ENCODE results near the gene ZNF710. TPM values are rescaled to one million over a fixed set of nuclear protein-coding genes. Genes with fewer than 3 reads are reported as not detected.

ZNF710 gene
- total RNA-seq, 1 donor: 29.1 TPM

DNA sequence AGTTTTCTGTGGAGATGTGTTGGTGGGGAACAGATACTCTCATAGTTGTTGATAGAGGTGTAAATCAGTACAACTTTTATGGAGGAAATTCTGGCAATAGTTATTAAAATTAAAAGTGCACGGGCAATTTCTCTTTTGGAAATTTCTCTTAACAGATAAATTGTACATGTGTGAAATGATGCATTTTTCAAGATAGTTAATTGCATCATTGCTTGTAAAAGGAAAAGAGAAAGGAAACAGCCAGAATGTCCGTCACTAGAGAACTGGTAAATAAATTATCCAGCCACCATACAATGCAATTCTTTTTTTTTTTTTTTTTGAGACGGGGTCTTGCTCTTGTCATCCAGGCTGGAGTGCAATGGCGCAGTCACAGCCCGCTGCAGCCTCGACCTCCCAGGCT is 14.2 kb downstream of the ZNF710 start:
- DNase-seq (ENCODE audit: low read depth in 2 of 3, low spot score in 2 of 3): no peak

DNA sequence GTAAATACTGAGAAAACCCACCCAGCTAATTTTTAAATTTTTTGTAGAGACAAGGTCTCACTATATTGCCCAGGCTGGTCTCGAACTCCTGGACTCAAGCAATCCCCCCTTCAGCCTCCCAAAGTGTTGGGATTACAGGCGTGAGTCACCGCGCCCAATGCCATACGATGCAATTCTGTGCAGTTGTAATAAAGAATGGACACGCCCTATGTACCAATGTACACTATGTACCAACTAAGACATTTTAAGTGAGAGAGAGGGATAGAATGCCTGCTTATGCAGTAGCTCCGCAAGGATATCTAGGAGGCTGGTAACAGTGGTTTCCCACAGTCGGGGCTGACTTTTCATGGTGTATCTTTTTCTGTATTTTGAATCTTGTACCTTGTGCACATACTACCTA is 14.6 kb downstream of the ZNF710 start:
- DNase-seq (ENCODE audit: low read depth in 2 of 3, low spot score in 2 of 3): no peak

DNA sequence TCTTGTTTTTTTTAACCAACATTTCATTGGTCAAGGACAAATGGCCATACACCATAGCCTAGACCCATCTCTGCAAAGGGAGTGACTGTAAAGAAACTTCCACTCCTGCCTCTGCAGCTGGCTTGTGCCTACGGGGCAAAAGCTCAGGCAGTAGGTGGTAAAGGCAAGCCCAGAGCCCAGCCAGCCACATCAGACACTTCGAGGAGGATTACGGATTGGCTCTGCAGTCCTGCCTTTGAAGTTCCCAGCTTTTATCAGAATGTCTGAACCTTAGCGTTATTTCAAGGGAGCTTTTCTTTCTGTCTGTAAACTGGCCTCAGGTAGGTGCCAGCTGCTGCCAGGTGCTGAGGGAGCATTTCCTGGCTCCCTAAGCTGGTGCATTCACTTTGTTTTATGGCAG is 15.6 kb downstream of the ZNF710 start:
- DNase-seq (ENCODE audit: low read depth in 2 of 3, low spot score in 2 of 3): no peak

DNA sequence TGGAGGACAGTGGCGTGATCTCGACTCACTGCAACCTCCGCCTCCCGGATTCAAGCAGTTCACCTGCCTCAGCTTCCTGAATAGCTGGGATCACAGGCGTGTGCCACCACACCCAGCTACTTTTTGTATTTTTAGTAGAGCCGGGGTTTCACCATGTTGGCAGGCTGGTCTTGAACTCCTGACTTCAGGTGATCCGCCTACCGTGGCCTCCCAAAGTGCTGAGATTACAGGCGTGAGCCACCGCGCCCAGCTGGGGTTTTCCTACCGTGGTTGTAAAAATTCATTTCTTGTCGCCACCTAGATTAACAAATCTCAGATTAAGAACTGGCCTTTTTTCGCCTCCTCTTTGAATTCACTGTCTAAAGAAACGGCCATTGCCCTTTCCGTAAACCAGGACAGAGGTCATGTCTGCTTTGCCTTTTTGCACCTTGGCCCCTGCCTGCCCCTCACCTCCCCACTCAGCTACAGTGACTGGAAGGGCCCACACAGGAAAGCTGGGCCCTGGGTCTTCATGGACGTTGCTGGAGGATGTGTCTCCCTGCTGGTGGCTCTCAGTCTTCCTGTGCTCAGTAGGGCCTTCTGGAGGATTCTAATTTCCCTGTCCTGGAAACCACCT is 17.2 kb downstream of the ZNF710 start:
- DNase-seq (ENCODE audit: low read depth in 2 of 3, low spot score in 2 of 3): no peak

GRCh38 chr15:90019611-90020010 is 18.5 kb downstream of the ZNF710 start:
- DNase-seq (ENCODE audit: low read depth in 2 of 3, low spot score in 2 of 3): no peak

DNA sequence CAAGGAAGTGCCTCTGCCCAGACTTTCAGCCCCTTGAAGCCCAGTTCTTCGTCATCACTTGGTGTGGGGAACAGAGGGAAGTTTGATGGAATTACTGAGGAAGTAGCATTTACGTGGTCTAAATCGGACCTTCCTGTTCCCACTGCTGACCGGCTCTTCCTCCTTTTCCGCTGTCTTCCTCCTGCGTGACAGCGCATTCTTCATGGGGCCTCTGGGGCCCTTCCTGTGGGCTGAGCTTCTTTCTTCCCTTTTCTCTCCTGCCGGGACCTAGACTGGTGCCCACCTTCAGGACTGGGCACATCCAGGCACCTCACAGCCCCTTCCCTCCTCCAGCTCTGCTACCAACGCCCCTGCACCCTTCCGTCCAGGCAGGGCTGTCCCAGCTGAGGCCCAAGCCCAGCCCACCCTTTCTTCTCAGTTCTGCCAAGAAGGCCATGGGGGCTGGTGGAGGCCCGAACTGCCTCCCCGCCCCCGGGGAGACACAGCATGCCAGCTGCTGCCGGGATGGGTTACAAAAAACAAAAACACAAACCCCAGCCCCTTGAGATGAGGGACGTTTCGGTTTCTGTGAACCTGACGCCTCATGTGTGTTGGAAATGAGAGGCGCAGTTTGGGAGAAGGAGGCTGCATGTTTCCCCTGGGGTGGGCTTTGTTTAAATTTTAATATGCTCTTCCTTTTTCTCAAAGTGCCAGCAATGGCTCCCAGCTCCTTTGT is 19.1 kb downstream of the ZNF710 start:
- DNase-seq (ENCODE audit: low read depth in 2 of 3, low spot score in 2 of 3): no peak

DNA sequence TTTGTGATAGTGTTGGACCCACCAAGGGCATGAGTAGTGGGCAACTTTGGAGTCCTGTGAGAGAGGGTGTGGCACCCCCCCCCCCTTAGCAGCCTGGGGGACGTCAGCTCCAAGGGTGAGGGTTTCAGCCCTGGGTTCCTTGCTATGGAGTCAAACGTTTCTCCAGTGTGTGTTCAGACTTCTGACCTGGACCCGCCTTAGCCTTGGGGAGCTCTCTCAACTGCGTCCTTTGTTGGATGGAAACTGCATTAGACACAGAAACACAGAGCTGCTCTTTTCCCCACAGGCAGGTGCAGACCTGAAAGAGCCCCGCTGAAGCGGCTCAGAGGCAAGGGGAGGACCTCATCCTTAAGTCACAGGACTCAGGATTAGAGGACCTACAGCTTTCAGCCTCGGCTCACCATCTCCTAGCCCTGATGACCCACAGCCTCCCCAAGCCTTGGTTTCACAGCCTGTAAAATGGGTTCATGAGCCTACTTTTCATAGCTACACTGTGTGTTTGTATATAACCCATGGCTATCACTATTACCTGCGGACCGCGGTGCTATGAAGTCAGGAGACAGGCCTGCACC is 19.9 kb downstream of the ZNF710 start:
- no peak for DNase-seq (ENCODE audit: low read depth in 2 of 3, low spot score in 2 of 3)

DNA sequence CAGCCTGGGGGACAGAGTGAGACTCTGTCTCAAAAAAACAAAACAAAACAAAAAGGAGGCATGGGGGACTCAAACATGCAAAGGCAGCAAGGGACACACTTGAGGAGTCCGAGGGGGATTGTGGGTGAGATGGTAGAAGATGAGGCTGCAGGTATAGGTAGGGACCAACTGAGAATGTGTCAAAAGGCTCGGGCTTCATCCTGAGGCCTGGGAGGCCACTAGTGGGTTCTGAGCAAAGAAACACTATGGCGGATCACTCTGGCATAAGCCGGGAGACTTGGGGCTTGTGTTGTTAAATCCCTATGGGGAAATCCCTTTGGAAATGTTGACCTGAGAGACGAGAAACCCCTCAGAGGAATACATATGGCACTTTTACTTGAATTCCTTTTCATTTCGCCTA is 21.2 kb downstream of the ZNF710 start:
- DNase-seq (ENCODE audit: low read depth in 2 of 3, low spot score in 2 of 3): no peak

- no peak for DNase-seq (ENCODE audit: low read depth in 2 of 3, low spot score in 2 of 3)
These were observed 22.0 kb downstream of the ZNF710 start for GRCh38 chr15:90022905-90023700.

DNA sequence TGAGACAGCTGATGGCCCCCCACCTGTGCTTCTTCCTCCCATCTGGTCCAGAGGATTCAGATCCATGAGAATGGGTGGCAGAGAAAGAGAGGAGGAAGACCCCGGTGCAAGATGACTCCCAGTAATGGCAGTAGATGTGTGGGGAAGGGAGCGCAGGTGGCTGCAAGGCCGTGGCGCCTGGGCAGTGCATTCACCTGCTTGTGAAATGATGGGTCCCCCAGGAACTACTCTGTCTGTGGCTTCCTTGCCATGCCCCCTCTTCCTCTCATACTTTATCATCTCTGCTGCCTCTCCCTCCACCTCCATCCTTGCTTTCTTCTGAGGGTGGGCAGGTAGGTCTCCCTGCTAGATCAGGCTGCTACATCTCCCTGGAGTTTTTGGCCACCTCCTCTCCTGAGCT is 23.3 kb downstream of the ZNF710 start:
- no peak for DNase-seq (ENCODE audit: low read depth in 2 of 3, low spot score in 2 of 3)

DNA sequence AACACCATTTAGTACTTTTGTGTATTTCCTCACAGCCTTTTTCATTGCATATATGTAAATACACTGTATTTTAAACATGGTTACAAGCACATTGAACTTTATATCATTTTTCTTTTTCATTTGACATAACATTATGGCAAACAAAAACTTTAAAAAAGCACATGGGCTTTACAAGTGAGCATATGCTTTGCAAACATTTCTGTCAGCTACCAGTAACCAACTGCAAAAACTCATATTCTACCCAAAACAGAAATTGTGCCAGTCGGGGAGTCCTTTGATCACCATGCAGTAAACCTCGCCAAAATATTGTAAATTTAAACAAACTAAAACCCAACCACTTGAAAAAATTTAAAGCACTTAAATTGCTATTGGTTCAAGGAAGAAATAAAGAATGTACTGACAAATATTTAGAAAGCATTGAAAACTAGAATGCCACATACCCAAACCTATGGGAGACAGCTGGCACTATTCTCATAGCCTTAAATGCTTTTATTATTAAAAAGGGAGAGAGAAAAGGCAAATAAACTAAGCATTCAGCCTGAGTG is 24.4 kb downstream of the ZNF710 start:
- no peak for DNase-seq (ENCODE audit: low read depth in 2 of 3, low spot score in 2 of 3)

DNA sequence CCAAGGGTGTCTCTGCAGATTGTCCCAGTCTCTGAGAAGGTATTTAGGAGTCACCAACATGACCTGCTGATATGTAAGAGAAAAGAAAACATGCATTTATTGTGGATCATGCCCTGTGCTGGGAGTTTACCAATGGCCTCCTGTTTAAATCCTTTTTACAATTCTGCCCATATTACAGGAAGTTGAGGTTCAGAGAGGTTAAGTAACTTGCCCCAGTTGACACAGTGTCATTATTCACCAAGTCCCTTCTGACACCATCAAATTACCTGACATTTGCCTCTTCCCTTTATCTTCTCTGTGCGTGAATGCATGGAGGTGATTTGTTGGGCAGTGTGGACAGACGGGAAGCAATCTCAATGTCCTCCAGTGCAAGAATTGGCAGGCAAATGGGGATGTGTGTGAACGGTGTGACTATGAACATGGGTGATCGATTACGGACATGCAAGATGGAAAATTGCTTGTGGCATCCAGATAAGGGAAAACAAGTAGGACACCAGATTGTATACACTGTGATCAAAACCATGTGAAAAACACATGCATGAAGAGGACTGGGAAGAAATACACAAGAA is 27.3 kb downstream of the ZNF710 start:
- no peak for DNase-seq (ENCODE audit: low read depth in 2 of 3, low spot score in 2 of 3)

GRCh38 chr15:90029024-90029423 is 27.9 kb downstream of the ZNF710 start:
- no peak for DNase-seq (ENCODE audit: low read depth in 2 of 3, low spot score in 2 of 3)

GRCh38 chr15:90030376-90030775 is 29.3 kb downstream of the ZNF710 start:
- DNase-seq (ENCODE audit: low read depth in 2 of 3, low spot score in 2 of 3): no peak

DNA sequence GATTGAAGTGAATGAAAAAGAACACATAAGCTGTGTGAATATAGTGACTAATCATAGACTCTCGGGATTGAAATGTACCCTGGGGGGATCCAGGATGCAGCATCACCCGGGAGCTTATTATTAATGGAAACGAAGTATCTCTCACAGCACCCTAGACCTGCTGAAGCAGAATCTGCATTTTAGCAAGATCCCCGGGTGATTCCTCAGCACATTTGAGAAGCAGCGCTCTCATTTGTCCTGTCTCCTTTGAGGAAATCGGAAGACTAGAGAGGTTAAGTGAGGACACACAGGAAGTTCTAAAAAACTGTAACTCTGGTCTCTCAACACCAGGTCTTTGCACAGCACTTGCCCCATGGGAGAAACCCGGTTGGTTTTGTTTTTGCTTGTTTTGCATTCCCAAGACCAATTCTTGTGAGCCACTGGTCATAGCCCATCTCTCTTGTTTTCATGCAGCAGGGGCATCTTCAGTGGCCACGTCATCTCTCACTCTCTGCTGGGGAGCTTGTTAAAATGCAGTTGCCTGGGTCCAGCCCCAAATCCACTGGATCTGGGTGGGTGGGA is 30.2 kb downstream of the ZNF710 start:
- DNase-seq (ENCODE audit: low read depth in 2 of 3, low spot score in 2 of 3): no peak

DNA sequence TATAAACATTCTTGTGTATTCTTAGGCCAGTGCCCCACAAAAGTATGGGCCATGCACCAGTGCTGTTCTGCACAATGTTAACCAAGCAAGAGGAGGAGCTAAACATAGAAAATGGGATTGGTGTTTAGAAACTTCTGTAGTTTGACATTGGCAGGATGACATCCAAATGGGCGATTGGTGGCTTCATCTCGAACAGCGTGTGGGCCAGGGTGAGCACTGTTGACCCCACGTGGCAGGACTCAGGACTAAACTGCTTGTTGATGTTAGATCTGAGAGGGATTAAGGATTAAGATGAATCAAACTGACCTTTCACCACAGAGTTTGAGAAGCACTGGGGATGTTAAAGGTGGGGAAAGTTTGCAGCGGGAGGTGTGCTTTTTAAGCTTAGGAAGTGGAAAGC is 31.9 kb downstream of the ZNF710 start:
- DNase-seq (ENCODE audit: low read depth in 2 of 3, low spot score in 2 of 3): no peak

GRCh38 chr15:90033448-90033847 is 32.3 kb downstream of the ZNF710 start:
- DNase-seq (ENCODE audit: low read depth in 2 of 3, low spot score in 2 of 3): no peak

GRCh38 chr15:90035095-90035839 is 34.1 kb downstream of the ZNF710 start:
- DNase-seq (ENCODE audit: low read depth in 2 of 3, low spot score in 2 of 3): peak in 1 of 3 donors; percentile 78

GRCh38 chr15:90035840-90036230 is 34.7 kb downstream of the ZNF710 start:
- DNase-seq (ENCODE audit: low read depth in 2 of 3, low spot score in 2 of 3): peak in 1 of 3 donors; percentile 62

DNA sequence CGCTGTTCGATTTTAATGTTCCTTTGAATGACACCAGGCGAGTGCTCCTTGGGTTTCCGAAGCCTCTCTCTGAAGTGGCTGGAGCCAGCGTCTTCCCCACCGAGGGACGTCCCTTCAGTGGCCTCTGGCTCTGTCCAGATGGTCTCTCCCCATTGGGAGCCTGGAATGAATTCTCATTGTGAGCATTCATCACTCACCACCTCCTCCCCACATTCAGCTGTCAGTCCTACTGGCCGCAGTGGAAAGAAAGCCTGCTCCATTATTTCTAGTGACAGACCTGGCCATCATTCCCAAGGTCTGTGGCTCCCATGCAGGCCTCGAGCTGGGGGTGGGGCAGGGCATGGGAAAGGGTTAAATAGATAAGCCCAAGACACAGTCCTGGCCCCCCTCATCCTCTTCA is 35.2 kb downstream of the ZNF710 start:
- DNase-seq (ENCODE audit: low read depth in 2 of 3, low spot score in 2 of 3): no peak

Measured in hematopoietic multipotent progenitor cell (in vitro differentiated cells).